Neural progenitor cell (in vitro differentiated cells): ENCODE results near the gene EOGT.
A peak's percentile ranks its signal among the peaks of the same experiment; 100 is the strongest.

Experiments used
- CTCF ChIP-seq: fragments of 200-600 bp; sonication (generic); IDR thresholded peaks from 2 replicates; pipeline ENCODE4 v1.5.1; 2017; ENCODE audit warnings: antibody characterized with exemption, mild to moderate bottlenecking
- EZH2phosphoT487 ChIP-seq: fragments of 200-600 bp; sonication (generic); IDR thresholded peaks from 2 replicates; pipeline ENCODE4 v1.6.1; 2017; ENCODE audit warnings: antibody characterized with exemption

GRCh38 chr3:68997887-68998286, 15.6 kb downstream of the EOGT start:
- no peak for TF ChIP-seq EZH2phosphoT487
- peak; percentile 3 for TF ChIP-seq CTCF
